HG03060 (cell line): ENCODE data around the gene PROM1.
A peak's percentile ranks its signal among the peaks of the same experiment; 100 is the strongest.

Experiments
- ATAC-seq: cut with Tn5 transposase; IDR thresholded peaks from one replicate; pipeline ENCODE4 v1.9.1; 2021; ENCODE audit warnings: low read depth, moderate number of reproducible peaks; ENCODE audit not compliant: unreplicated experiment

PROM1 gene

GRCh38 chr4:16029262-16029661 is 54.6 kb downstream of the PROM1 start:
- ATAC-seq, result no peak

- ATAC-seq, result no peak
Measured at GRCh38 chr4:16027626-16028025, 56.2 kb downstream of the PROM1 start.

- ATAC-seq, result no peak
Measured at GRCh38 chr4:16027114-16027513, 56.7 kb downstream of the PROM1 start.

DNA sequence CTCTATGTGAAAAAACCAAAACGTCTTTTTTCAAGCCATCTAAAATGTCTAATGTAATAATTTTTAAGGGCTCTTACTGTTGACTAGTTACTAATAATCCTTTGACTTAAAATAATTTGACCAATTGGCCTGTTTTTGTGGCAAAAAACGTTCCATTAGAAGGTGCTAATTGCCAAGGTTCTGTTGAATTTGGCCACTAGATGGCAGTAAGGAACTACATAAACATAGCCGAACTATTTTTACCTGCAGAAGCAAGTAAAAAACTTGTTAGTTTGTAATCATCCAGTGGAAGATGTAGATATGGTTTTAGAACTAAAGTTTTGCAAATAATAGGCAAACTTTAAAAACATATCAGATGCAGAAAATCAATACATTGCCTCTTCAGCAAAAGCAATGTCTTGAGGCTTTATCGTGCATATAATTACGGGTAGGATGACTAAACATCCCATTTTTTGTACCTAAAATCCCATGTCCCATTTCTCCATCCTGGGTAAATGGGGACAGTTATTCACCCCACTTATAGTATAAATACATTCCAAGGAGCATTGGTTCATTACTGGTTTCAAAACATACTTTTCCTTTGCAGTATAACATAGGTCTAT is 57.6 kb downstream of the PROM1 start:
- ATAC-seq, result no peak

DNA sequence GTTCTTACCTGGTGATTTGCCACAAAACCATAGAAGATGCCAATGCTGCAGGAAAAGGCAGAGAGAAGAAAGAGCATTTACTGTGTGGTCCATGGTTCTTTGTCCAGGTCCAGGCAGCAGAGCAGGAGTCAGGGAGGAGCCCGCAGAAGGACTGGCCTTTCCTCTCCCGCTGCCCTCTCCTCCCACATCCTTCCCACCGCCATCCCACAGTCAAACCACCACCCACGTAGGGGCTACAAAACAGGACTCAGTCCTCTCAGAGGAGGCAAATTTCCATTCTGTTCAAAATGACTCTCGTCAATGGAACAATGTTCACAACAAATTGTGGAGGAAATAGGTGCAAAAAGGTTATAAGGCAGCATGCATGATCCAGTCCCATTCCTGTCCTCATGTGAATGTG is 58.6 kb downstream of the PROM1 start:
- no peak for ATAC-seq

GRCh38 chr4:16023776-16024408 is 59.9 kb downstream of the PROM1 start:
- ATAC-seq, result no peak

DNA sequence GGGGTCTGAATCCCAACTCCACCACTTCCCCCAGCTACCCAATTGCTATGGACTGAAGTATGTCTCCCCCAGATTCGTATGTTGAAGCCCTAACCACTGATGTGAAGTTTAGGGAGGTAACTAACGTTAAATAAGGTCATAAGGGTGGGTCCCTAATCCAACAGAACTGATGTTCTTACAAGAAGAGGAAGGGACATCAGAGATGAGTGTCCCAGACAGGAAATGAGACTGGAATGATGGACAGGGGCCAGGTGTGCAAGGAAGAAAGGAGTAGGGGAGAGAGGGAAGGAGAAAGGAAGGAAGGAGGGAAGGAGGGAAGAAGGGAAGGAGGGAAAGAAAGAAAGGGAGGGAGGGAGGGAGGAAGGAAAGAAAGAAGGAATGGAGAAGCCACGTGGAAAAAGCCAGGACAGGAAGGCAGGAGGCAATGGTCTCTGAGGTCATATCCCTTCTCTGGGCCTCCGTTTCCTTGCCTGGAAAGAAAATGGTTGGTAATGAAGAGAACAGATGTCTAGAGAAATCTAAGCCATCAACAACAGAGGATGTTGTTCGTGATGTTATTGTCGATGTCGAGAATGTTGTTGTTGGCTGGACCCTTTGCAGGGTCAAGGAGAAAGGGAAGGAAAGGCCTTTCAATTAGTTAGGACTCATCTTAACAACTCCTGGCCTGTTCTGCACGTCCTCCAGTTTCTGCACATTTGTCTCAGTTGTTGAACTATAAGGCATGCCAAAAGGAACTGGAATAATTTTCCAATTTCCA is 61.8 kb downstream of the PROM1 start:
- ATAC-seq, result no peak

DNA sequence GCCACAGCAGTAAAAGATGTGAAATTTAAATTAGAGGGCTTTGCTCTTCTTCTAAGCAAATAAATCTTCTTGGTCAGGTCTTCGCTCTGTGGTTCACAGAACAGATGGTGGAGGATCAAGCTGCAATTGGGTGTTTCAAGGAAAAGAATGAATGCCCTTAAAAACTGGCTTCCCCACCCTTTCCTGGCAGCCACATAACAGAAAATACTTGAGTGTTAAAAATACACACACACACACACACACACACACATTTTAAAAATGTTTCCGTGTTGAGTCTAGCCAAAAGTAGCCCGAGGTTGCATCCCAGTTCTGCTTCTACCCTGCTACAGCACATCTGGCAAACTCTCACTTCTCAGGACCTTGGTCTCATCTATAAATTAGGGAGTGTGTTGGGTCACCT is 64.2 kb downstream of the PROM1 start:
- ATAC-seq, result no peak

- ATAC-seq, result no peak
Measured at GRCh38 chr4:16018841-16019240, 65.0 kb downstream of the PROM1 start.

GRCh38 chr4:16018061-16018676 is 65.7 kb downstream of the PROM1 start:
- no peak for ATAC-seq

DNA sequence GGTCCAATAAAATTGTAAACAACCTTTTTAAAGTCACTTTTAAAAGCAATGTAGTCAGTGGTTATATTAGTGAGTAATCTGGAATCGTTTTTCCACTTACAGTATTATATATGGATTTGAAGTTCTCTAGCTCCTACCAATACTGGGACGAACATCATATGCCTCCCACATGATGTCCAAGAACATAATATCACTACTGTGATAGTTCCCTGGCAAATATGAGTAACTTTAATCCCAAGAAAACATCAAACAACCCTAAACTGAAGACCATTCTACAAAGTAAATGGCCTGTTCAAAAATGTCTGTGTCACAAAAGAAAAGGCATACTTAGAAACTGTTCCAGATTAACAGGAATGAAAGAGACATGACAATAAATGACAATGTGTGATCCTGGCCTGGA is 67.3 kb downstream of the PROM1 start:
- no peak for ATAC-seq

GRCh38 chr4:16011173-16011572 is 72.7 kb downstream of the PROM1 start:
- ATAC-seq, result no peak

DNA sequence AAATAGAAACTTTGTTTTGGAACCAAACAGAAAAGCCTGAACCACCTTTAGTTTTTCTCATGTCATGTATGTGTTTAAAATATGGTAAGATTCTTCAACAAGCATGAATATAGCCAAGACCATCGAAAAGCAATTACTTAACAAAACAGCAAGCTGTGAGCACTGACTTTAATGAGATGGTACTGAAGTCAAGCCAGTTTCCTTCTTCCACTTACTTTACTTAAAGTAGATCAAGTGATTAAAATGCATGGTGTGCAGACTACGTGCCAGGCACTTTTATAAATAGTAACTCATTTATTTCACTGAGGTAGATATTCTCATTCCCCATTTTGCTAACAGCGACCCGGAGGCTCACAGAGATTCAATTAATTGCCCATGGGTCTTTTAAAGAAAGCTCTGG is 74.7 kb downstream of the PROM1 start:
- ATAC-seq, result no peak

- ATAC-seq, result no peak
Measured at GRCh38 chr4:16007471-16008095, 76.2 kb downstream of the PROM1 start.

DNA sequence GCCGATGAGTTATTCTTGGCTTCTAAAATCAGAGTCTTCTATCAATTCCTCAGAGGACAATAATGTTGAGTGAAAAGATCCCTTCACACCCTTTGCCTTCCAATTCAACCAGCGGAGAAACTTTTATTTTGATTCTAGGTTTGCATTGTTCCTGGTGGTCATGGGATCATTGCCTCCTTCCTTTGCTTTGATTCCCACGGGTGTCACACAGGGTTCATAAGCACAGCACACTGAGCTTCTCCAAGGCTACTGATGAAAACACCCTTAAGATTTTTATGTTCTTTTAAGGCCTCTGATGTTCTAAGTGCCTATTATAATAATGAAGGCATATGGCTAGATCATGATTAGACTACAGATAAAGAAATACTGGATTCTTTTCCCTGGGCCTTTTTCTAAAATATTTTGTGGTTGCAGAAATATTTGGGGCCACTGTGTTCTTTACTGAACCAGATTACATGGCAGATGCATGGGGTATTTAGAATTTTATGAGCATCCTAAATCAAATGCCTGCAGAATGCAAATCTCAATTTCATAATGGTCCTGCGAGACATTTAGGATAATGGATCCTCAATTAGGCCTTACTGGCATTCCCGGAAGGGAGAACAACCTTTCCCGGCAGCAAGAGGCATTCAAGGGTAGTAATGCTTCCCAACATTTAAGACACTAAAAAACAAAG is 76.9 kb downstream of the PROM1 start:
- ATAC-seq, result no peak

DNA sequence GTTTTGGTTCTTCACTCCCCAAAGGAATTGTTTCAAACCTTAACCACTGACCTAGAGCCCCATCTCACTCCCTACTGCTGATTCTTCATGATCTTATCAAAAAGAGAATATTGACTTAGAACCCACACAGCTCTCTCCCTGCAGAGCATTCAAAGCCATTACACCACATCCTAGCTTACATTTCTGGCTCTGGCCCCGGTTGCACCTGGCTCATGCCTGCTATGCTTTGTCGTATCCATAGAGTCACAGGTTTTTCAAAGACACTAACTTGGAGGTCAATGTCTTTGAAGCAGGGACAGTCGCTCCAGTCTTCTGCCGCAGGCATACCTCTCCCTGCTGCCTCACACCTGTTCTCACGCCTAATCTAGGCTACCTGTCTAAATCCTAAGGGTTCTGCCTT is 78.1 kb downstream of the PROM1 start:
- ATAC-seq, result no peak

- ATAC-seq, result peak; percentile 71
Measured at GRCh38 chr4:16001484-16001858, 82.4 kb downstream of the PROM1 start.

DNA sequence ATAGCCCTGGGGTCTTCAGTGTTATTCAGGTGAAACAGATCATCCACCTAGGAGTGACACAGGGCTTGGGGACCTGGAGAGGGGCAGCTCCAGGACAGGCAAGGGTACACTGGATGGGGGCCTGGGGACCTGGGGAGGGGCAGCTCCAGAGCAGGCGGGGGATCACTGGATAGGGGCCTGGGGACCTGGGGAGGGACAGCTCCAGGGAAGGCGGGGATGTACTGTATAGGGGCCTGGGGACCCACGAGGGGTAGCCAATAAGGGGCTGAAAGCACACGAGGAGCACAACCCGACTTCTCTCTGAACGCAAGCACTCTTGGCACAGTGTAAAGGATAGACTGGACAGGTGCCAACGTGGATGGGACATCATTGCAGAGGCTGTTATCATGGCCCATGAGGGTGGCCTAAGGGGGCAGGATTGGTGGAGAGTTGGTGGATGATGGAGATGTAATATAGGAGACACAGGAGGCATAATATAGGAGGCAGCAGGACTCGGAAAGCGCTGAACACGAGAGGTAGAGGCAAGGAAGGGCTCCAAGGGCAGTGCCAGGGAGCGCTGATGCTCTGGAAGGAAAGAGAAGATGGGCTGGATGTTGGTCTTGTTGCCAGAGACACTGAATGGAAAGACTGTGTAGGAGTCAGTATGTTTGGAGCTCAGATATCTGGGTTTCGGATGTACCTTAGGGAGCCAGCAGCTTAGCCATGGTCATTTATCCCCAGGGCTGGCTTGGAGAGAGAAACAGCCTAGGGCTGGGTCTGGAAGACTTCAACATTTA is 82.9 kb downstream of the PROM1 start:
- ATAC-seq, result no peak

- no peak for ATAC-seq
Measured at GRCh38 chr4:15996773-15997172, 87.0 kb downstream of the PROM1 start.

GRCh38 chr4:15995826-15996225 is 88.0 kb downstream of the PROM1 start:
- ATAC-seq, result no peak
